ENCODE data around the gene KIAA0232. TPM values are rescaled to one million over a fixed set of nuclear protein-coding genes. Genes with fewer than 3 reads are reported as not detected.
"Not testable (repeated sequence)": the region's sequence is repeated elsewhere in the genome, so short reads cannot be mapped to it uniquely, and the experiment has no call there.

Gene KIAA0232
- polyA plus RNA-seq, 10 donors, result 19.3 to 21.9 (median 21.2) TPM

DNA sequence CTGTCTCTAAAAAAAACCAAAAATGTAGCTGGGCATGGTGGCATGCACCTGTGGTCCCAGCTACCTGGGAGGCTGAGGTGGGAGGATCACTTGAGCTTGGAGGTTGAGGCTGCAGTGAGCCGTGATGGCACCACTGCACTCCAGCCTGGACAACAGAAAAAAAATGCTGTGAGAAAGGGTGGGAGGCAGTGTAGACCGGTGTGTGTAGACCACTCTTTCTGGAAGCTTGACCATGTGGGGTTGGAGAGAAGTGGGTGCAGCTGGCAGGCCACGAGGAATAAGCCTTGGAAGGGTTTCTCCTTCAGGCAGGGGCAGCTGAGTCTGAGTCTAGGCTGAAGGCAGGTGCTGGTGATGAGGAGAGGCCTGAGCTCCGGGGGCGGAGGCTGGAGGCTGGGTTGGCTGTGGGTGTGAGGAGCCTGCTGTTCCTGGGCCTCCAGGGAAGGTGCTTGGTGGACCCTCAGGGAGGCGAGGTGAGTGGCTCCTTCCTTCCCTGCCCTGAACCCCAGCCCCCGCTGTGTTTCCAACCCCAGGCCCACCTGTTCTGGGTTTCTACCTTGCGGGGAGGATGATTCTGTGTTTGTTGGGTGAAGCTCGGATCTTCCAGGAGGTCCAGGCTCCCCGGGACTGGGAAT, 117.8 kb downstream of the KIAA0232 start:
- no peak for DNase-seq

DNA sequence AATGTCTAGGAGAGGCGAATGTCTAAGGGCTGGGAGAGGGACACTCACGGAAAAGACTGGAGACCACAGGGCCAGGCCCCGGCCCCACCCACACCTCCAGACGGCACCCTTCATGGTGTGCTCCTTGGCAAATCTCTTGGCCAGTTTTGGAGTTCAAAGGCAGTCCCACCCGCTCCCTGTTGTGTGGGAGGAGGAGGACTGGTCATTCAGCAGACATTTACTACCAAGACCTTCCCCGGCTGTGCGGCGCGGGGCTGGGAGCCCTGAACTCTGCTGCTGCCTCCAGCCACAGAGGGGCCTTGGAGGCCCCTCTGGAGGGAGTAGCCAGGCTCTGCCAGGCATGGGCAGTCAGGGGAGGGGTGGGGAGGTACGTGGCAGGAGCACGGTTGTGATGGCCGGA, 118.4 kb downstream of the KIAA0232 start:
- DNase-seq, result no peak

DNA sequence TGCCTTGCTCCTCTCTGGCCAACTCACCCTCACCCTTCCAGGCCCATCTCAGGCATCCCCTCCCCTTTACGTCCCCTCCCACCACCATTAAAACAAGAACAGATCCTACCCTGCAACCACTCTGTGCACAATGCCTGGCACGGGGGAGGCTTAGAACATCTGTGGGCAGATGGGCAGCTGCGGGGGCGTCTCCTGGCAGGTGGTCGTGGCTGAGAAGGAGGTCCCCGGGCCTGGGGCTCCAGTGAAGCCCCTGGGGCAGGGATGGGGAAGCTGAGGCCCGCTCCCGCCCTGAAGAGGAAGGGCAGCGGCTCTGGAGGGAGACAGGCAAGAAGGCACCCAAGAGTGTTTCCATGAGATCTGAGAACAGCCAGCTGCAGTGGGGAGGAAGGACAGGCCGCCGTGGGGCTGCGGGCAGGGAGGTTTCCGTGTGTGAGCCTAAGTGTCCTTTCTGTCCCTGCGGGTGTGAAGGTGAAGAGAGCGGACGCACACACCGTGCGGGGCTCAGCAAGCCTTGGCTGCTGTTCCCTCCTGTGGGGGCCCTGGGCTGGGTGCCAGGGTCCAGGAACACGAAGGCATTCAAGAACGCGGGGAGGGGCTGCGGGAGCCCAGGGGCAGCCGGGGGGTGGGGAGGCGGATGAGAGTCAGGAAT, 119.3 kb downstream of the KIAA0232 start:
- DNase-seq, result no peak

DNA sequence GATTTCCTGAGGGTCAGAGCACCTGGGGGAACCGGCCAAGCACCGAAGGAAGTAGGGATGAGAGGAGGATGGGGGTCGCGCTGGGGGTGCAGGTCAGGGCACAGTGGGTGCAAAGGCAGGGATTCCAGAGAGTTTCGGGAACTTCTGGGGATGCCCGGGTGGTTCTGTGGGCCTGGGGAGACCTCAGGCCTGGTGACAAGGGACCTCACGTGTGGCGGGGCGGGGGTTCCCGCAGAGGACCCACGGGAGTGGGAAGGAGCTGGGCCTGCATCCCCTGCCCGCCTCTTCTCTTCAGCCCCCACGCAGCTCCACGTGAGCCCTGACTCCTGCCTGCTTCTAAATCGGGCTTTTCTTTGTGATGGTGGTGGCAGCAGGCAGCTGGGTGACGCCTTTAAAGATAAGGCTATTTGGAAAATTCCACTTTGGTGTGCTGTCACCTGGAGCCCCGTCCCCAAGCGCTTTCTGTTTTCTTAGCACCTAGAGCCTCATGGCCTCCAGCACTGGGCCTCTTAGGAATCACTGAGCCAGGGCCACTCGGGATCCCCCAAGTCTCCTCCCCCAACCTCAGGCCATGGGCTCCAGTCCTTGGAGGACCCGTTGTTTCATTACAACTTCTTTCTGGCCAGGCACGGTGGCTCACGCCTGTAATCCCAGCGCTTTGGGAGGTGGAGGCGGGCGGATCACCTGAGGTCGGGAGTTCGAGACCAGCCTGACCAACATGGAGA, 120.0 kb downstream of the KIAA0232 start:
- DNase-seq, result no peak

DNA sequence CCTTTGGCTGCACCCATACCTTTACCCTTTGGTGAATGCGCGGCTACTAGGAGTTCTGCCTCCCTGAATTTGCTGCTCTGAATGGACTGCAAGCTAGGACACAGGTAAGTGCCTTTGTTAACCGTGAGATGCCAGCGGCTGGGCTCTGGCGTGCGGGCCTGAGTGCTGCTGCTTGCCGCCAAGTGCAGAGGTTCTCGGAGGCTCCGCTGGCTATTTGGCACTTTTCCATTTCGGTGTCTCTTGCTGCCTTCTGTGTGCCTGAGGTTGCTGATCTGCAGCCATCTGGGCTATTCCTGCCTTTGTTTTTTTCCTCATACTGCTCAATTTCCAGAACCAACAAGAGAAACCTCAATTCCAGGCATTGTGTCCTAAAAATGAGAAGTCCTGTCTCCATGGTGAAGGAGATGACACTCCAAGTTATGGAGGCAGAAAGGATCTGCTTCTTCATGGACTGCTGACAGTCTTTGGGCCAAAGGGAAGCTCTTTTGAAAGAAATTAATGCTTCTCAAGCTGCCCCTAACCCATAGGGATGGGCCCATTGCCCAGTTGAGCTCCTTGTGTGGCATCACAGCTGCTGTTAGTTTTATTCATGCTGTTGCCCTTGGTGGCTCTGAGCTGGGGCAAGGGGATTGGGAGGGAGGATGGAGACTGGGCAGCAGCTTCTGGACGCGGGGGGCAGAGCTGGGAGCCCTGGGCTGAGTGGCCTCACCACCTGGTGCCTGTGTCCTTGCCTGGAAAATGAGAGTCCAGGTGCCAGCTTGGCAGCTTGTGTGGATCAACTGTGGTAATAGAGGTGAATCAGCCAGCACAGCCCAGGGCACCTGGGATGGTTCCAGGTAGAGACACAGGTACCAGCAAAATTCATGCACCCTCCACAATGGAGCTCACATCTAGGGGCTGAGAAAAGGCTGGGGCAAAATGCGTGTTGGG, 123.3 kb downstream of the KIAA0232 start:
- no peak for DNase-seq

DNA sequence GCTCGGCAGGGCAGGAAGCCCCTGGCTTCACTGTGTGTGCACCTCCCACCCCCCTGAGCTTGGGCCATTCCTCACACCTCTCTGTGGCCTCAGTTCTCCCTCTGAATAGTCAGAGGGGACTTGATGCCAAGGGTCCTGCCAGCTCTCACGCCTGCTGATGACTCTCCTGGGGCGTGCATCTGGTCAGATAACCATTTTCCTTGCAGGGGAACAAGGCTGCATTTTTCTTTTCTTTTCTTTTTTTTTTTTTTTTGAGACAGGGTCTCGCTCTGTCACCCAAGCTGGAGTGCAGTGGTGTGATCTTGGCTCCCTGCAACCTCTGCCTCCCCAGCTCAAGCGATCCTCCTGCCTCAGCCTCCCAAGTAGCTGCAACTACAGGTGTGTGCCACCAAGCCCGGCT, 124.0 kb downstream of the KIAA0232 start:
- DNase-seq, result not testable (repeated sequence)

DNA sequence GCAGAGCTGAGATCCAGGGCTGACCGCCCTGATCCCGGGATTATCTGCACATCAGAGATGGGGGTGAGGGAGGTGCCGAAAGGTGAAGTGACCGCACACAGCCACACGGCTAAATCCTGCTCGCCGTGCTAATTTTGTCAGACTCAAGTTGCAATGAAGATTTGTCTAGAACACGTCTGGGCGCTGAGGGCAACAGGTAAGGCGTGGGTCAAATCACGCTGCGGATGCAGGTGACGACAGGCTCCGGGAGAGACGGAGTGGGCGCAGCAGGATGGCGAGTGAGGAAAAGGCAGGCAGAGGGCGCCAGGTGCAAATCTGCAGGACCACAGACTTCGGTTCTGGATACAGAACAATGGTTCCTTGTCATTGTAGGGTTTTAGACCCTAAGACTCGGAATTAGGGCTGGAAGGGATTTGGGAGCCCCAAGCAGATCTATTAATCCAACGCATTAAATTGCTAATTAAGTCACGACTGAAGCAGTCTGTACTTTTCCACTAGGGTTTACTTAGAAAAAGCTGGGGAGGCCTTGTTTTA, 125.2 kb downstream of the KIAA0232 start:
- no peak for DNase-seq

DNA sequence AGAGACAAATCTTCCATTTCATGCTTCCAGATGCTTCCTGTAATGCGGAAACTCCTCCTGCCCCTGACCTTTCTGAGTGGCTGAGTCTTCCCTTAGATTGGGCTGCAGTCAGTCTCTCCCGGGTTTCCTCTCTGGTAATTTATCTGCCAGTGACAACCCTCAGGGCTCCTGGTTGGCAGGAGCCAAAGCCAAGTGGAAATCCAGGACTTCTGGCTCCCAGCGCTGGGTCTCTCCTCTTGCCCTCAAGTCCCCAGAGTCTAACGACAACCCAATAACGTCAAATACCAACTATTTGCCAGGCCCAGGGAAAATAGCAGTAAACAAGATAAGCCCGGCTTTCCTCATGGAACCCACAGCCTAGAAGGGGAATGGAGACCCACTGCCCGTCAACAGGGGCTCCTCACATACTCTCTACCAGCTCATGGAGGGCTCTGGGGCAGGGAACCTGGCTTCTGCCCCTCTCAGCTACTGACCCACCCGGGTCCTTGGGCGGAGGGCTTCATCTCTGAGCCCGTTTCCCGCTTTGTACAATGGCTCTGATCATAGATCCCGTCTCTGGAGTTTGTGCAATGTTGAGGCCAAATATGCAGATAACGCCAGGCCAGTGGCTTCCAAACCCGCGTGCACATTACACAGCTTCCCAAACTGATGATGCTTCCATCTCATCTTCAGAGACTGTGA, 126.0 kb downstream of the KIAA0232 start:
- no peak for DNase-seq

DNA sequence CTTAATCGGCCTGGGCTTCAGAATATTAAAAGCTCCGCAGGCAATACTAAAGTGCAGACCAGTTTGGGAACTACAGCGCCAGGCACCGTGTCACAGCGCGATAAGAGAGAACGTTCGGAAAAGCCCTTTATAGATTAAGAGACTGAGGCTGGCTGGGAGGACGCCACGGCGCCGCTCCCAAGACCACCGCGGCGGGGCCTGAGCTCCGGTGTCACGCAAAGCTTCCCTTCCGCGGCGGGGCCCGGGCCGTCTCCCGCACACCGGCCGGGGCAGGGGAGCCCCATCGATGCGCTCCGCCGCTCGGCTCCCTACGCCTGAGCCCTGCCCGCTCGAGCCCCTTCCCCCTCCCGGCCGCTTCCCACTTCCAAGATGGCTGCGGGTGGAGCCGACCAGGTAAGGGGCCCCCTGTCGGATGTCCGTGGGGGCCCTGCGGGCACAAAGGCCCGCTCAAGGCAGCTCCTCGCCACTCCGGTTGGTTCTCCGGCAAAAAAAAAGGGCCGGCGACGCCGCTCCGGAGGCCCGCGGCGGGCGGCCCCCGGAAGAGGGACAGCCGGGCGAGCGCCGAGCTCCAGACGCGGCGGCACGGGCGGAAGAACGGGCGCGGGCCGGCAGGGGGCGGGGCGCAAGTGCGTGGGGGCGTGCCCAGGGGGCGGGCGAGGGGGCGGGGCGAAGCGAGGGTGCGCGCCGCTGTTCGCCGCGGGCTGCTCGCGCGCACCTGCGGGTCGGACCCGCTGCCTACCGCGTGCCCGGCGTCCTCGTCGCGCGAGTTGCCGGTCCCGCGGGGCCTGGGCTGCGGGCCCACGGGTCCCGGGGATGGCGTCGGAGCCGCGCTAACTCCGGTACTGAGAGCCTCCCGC, 126.8 kb downstream of the KIAA0232 start, which contains the start of gene TBC1D14:
Gene TBC1D14, plus strand, starts transcription at position 714 of the 857 bp plus-strand sequence. CDS start 13,564 bp downstream, outside the sequence.
- peak; percentile 88 to 98 (median 92) for DNase-seq

DNA sequence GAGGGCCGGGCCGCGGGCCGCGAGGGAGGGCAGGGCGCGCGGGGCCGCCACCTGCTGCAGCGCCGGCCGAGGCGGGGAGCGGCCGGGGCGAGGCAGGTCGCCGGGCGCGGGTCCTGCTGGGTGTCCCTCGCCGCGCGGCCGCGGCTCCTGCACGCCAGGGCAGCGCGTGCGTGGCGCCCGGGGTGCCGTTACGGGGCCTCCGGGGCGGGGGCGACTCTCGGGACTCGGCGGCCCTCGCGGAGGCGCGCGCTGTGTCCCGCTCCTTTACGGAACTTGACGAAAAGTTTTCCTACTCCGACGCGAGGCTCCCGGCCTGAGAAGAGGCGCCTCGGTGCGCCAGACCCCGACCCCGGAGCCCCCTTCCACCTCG, 127.4 kb downstream of the KIAA0232 start:
- DNase-seq, result no peak

DNA sequence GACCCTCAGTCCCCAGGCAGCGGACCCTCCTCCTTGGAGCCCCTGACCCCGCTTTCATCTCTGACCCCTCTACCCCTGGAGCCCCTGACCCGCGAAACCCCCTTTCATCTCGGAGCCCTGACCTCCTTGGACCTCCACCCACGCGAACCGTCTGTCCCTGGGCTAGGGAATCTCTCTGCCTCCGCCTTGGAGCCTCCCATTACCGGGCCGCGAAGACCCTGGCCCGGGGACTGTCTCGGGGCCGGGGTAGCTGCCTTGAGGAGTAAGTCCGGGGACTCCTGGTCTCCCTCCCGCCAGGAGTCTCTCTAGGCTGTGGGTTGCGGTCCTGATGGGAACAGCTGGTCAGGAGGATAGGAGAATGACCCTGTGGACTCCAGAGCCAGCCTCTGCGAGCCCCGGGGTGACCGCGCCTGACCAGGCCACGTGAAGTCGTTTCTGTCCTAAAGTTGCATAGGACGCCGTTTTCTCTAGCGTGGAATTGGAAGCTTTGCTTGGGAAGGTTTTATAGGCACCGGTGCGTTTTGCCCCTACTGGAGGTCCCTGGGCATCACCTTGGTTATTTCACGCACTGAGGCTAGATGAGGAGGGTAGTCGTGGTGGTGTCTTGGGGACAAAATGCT, 127.9 kb downstream of the KIAA0232 start:
- DNase-seq, result no peak

DNA sequence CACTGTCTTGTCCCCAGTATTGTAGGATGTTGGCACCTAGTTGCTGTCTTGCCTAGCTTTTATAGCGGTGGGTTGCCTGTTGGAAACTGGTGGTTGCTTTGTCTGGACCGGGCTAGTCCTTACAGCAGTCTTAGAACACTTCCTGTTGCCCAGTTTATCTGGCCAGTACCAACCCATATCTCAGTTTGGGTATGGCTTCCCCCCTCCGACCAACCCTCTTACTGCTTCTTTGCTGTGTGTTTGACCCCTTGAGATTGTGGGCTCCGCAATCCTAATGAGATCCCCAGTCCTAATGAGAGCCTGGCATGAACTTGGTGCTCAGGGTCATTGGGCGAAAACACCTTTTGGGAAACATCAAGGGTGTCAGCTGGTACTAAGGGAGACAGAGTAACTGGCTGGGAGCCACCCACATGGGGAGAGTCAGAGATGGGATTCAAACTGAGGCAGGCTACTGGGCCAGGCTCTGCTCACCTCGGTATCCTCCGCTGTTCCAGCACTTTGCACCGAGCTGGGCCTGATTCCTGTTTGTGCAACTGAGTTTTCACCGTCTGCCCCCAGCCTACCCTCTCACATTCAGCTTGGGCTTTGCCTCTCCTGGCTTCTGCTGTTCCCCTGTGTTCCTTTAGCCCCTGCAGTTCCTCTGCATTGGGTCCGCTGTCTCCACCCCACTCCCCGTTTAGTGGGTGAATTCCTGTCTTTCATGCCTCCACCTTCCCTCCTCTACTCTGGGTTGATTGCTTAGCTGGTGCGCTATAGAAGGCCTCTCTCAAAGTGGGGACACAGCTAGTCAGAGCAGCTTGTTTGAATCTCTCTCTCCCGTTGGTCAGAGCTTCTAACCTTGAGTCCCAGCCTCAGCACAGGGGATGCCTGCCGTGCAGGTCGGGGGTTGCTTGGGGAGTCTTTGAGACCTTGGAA, 128.7 kb downstream of the KIAA0232 start:
- no peak for DNase-seq

DNA sequence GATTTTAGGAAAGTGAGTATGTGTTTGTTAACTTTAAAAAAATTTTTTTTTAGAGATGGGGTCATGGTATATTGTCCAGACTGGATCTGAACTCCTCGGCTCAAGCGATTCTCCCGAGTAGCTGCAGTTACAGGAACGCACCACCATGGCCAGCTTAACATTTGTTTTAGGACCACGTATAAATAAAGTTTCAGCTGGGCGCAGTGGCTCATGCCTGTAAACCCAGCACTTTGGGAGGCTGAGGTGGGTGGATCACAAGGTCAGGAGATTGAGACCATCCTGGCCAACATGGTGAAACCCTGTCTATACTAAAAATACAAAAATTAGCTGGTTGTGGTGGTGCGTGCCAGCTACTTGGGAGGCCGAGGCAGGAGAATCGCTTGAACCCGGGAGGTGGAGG, 129.4 kb downstream of the KIAA0232 start:
- not testable (repeated sequence) for DNase-seq

DNA sequence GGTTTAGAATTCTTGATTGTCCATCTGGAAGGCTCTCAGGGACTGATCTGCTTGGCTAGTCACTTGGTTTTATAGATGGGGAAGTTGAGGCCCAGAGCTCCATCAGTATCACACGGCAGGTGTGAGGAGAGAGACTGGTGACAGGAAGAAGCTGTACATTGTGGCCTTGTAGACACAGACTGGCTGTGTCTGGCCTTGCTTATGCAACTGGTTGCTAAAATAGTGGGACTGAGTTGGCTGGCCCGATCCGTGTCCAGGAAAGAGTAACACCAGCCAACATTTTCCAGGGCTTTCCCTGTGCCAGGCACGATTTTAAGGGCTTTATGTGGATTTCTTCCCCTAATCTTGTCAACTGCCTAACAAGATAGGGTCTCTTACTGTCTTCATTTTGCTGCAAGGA, 129.9 kb downstream of the KIAA0232 start:
- DNase-seq, result no peak

DNA sequence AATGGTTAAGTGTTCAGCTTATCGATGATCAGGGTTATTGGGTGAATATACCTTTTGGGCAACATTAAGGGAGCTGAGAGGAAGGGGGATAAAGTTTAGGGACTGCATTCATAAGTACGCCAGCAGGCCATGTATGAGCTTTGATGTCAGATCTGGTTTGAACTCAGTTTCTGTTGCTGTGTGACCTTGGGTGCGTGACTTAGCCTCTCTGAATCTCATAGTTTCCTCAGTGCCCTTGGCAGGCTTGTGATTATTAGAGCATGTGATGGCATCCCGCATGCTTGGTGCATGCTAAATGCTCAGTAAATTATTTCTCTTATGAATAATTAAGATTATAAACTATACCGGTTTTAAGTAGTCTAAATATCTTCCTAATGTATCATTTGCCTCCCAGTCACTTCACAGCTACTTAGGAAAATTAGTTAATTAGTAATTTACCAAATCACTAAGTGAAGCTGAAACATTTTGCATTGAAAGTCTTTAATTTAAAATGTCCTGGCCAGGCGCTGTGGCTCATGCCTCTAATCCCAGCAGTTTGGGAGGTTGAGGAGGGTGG, 130.9 kb downstream of the KIAA0232 start:
- DNase-seq, result no peak

DNA sequence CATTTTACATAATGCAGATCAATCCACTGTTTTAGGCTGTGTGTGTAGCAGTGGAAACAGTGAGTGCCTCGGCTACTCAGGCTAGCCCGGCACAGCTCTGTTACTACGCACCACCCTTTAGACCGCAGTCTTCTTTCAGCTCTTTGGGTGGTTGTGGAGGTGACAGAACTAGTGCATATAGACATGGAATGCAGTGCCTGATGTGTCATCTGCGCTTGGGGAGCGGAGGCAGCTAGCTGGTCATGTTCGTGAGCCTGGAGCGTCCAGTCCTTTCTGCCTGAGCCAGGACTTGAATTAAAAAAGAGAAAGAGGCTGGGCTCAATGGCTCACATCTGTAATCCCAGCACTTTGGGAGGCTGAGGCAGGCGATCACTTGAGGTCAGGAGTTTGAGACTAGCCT, 131.9 kb downstream of the KIAA0232 start:
- DNase-seq, result no peak

DNA sequence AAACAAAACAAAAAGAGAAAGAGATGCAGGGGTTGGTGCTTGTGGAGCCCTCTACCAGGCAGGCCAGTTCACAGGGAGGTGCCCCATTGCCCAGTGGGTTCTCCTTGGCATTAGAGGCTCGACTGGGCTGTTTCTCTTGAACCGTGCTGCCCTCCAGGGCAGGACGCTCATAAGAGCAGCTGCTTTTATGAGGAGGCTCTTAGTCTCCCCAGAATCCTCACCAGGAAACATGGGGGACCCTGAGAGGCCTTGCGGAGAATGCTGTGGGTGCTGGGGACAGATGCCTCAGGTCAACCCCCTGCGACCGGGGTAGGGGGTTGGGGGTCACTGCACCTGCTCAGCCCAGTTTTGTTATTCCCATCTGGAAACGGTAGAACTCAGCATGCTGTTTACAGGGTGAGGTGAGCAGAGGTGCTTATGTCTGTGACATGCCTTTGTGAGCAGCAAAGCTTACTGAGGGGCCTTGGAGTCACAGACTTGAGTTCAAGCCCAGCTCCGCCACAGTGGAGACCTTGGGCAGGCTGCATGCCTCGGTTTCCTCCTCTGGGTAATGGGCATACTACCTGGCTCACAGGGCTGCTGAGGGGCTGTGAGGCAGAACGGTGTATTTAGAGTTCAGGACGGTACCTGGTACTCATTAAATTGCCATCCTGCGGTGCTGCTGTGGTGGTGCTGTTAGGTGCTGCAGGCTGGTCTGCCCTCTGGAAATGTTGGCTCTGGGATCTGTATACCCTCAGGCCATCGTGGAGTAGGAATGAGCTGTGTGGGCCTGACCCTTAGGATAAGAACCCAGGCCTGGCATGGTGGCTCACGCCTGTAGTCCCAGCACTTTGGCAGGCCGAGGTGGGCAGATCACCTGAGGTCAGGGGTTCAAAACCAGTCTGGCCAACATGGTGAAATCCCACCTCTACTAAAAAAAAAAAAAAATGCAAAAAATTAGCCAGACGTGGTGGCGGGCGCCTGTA, 132.8 kb downstream of the KIAA0232 start:
- DNase-seq, result no peak

Measured in muscle of back (tissue), 11 donors.